C4-2B (cell line): ENCODE results near the gene EXOSC6.
"Not testable (repeated sequence)": the region's sequence is repeated elsewhere in the genome, so short reads cannot be mapped to it uniquely, and the experiment has no call there.

Source experiments
- H3K27ac ChIP-seq: fragments of 450-650 bp; 2 replicates; pipeline ENCODE4 v1.5.1; 2017
- CTCF ChIP-seq: fragments of 450-650 bp; conservative IDR thresholded peaks from 2 replicates; pipeline ENCODE4 v1.5.1; 2017; ENCODE audit warnings: mild to moderate bottlenecking
- ZFX ChIP-seq: fragments of 450-650 bp; IDR thresholded peaks from 2 replicates; pipeline ENCODE4 v1.6.1; 2017

Gene EXOSC6

DNA sequence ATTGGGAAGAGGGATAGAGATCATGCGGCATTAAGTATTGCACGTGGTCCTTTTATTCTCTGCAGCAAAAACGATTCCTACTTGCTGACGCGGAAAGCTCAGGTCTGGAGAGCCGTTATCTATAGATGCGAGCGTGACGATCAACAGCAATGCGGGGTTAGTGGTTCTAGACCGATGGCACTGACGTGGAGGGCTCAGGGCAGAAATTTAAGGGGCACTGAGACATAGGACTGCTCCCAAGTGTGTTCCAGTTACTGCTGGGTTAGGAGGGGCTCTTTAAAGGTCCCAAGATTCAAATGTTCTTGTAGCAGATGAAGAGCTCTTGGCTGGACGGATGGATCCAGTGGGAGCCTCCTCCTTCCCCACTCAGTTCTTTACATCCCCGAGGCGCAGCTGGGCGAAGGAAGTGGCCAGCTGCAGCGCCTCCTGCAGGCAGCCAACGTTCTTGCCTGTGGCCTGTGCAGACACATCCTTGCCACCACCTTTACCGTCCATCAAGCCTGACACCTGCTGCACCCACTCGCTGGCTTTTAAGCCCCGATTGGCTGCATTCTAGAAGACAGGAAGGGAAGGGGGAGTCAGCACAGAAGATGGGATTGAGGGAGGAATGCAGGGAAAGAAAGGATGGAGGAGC is 732 bp upstream of the EXOSC6 start:
- peak overlapping the region; percentile 91; the same call in 1 of the 2 replicates for H3K27ac ChIP-seq

GRCh38 chr16:70250748-70251628 is 752 bp downstream of the EXOSC6 start:
- H3K27ac ChIP-seq = peak overlapping the region; percentile 91

More for the DNA sequence above, 732 bp upstream of the EXOSC6 start:
- TF ChIP-seq CTCF = peak; percentile 7; the same call in 1 of the 2 replicates
- TF ChIP-seq ZFX = no peak

GRCh38 chr16:70249697-70250096 is 2.0 kb downstream of the EXOSC6 start:
- not testable (repeated sequence) for H3K27ac ChIP-seq

More at GRCh38 chr16:70250748-70251628, 752 bp downstream of the EXOSC6 start:
- TF ChIP-seq CTCF (no peak), ZFX (peak; percentile 99)

GRCh38 chr16:70238773-70239172 is 13.0 kb downstream of the EXOSC6 start:
- H3K27ac ChIP-seq = not testable (repeated sequence)

DNA sequence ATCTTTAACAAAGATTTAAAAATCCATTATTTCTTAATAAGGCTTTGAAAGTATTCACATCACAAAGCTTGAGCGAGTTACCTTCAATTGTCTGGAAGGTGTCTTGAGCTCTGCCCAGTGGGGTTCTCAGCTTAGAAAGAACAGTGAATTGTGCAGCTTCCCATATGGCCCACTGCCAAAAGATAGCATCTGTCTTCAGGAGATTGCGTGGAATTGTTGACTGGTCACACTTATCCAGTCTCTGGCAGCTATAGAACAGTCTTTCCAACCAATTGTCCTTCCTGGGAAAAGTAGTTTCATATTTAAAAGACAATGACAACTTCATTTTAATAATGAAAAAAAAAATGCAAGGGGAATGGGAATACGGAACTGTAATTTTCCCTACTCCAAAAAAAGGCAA is 19.9 kb downstream of the EXOSC6 start:
- not testable (repeated sequence) for H3K27ac ChIP-seq

DNA sequence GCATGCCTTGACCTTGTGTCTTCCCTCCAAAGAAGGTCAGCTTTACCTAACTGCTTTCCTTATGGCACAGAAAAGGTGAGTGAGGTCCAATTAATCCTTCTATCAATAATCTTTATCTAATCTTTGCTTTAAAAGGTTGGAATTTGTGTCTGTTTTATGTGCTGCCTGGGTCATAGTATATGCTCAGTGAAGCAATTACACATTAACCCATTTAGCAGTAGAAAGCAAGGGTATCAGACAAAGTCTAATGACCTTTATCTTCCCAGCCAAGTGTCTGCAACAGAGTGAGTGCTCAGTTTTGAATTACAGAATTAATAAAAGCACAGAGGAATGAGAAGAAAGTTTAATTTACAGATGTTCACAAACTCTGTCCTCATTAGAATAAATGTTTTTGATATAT is 25.7 kb downstream of the EXOSC6 start:
- H3K27ac ChIP-seq = not testable (repeated sequence)

DNA sequence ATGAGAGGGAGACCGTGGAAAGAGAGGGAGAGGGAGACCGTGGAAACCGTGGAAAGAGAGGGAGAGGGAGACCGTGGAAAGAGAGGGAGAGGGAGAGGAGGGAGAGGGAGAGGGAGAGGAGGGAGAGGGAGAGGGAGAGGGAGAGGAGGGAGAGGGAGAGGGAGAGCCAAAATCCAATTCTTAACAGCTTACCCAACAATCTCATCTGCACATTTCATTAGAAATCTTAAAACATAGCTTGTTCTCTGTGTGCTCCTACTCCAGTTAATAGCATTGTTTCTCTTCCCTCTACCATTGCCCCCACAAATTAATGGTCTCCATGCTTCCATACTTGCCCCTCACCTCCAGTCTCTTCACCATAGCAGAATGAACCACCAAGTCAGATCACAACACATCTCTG is 26.3 kb downstream of the EXOSC6 start:
- H3K27ac ChIP-seq = not testable (repeated sequence)

GRCh38 chr16:70224645-70225044 is 27.1 kb downstream of the EXOSC6 start:
- not testable (repeated sequence) for H3K27ac ChIP-seq

GRCh38 chr16:70223971-70224513 is 27.7 kb downstream of the EXOSC6 start:
- not testable (repeated sequence) for H3K27ac ChIP-seq

GRCh38 chr16:70223216-70223615 is 28.5 kb downstream of the EXOSC6 start:
- H3K27ac ChIP-seq = peak overlapping the region; percentile 31; the same call in 1 of the 2 replicates

- peak overlapping the region; percentile 31; the same call in 1 of the 2 replicates for H3K27ac ChIP-seq
Observed at GRCh38 chr16:70222574-70222973, 29.2 kb downstream of the EXOSC6 start.

DNA sequence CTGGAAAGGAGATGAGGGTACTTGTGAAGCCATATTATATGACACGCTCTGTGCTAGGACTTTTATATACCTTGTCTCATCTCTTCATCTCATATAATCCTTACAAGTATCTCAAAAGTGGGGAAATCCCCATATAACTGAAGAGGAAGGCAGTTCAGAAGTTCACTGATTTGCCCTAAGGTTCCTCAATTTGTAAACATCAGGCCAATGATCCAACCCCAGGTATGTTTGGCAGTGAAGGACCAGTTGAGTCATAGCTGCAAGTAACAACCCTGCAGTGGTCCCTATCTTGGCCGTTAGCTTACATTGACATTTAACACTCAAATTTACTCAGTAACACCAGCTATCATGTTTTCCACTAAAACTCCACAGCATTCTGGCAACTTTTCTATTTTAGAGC is 33.2 kb downstream of the EXOSC6 start:
- H3K27ac ChIP-seq = not testable (repeated sequence)

DNA sequence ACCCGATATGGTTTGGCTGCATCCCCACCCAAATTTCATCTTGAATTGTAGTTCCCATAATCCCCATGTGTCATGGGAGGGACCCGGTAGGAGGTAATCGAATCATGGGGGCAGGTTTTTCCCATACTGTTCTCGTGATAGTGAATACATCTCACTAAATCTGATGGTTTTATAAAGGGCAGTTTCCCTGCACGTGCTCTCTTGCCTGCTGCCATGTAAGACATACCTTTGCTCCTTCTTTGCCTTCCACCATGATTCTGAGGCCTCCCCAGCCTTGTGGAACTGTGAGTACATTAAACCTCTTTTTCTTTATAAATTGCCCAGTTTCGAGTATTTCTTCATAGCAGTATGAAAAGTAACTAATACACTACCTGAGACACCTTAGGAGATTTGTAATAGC is 45.4 kb downstream of the EXOSC6 start:
- H3K27ac ChIP-seq = not testable (repeated sequence)

GRCh38 chr16:70204668-70205405 is 46.9 kb downstream of the EXOSC6 start:
- not testable (repeated sequence) for H3K27ac ChIP-seq

DNA sequence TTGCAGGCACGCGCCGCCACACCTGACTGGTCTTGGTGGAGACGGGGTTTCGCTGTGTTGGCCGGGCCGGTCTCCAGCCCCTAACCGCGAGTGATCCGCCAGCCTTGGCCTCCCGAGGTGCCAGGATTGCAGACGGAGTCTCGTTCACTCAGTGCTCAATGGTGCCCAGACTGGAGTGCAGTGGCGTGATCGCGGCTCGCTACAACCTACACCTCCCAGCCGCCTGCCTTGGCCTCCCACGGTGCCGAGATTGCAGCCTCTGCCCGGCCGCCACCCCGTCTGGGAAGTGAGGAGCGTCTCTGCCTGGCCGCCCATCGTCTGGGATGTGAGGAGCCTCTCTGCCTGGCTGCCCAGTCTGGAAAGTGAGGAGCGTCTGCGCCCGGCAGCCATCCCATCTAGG is 47.7 kb downstream of the EXOSC6 start:
- not testable (repeated sequence) for H3K27ac ChIP-seq

DNA sequence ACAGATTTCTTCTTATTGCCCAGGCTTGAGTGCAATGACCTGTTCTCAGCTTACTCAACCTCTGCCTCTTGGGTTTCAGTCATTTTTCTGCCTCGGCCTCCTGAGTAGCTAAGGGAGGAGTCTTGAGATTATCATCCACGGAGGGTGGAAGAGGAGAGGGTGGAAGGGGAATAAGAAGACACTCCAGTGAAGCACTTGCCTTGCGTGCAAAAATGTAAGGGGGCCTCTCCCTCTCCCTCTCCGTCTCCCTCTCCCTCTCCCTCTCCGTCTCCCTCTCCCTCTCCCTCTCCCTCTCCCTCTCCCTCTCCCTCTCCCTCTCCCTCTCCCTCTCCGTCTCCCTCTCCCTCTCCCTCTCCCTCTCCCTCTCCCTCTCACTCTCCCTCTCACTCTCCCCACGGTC is 48.2 kb downstream of the EXOSC6 start:
- not testable (repeated sequence) for H3K27ac ChIP-seq

DNA sequence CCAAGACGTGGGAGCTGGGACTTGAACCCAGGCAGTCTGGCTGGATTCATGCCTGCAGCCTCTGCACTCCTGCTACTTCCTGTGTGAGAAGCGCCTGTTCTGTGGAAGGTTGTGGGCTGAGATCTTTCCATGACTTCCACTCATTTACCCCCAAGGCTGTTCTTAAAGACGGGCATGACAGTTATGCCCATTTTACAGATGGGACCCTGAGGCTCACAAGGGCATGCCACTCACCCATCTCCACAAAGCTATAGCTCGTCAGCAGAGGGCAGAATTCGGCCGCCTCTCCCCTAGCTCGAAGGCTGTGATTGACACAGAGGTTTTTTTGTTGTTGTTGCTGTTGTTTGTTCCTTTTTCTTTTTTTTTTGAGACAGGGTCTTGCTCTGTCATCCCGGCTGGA is 51.7 kb downstream of the EXOSC6 start:
- not testable (repeated sequence) for H3K27ac ChIP-seq

DNA sequence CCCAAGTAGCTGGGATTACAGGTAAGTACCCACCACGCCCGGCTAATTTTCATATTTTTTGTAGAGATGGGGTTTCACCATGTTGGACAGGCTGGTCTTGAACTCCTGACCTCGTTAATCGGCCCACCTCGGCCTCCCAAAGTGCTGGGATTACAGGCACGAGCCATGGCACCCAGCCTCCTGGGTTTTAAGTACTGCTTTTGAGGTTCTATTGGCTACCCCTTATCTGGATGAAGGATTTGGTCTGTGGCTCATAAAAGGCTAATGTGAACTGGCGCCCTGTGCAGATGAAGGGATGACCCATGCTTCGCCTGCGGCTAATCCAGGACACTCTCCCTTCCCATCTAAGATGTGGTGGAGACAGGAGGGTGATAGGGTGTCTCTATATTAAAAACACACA is 52.6 kb downstream of the EXOSC6 start:
- H3K27ac ChIP-seq = not testable (repeated sequence)

DNA sequence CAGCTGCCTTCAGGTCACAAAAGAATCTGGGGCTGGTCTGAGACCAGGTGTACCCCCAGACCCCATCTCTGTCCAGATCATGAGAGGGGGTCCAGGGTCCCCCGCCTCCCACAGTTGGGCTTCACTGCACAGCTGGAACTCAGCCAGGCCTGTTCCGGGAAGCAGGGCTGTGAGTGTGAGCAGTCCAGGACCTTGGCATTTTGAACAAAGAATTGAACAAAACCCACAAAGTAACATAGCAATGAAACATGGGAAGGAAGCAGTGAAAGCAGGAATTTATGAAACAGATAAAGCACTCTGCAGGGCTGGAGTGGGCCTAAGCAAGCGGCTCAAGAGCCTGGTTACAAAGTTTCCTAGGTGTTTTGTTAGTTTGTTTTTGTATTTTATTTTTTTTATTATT is 53.1 kb downstream of the EXOSC6 start:
- H3K27ac ChIP-seq = not testable (repeated sequence)
